Activated T-cell treated with anti-CD3 and anti-CD28 coated beads, Interleukin-2, amount 50 U/mL, for 48 hours (primary cell): ENCODE measurements around the gene CEP70.

ENCODE experiments used
- DNase-seq, 2 experiments: peaks; one replicate each; pipeline ENCODE4 v3.0.0-alpha.2; 2020

The CEP70 gene

GRCh38 chr3:138448631-138449030, 145.4 kb downstream of the CEP70 start:
- no peak for DNase-seq

GRCh38 chr3:138445654-138446053, 148.4 kb downstream of the CEP70 start:
- DNase-seq: no peak

GRCh38 chr3:138445236-138445635, 148.8 kb downstream of the CEP70 start:
- no peak for DNase-seq
